ENCODE data around the gene SOX5. TPM values are rescaled to one million over a fixed set of nuclear protein-coding genes. Genes with fewer than 3 reads are reported as not detected.

The SOX5 gene
- total RNA-seq: 1 to 10 TPM; 1.3 to 9.6 (median 3.3) TPM

- Histone ChIP-seq H3K4me1 (peaks cover 0 to 4% of the 10 kb centered on the region in 2 donors), H3K9me3 (no peaks in the 10 kb centered on the region), H3K27ac (no peak within 1 kb of the TSS), H3K36me3 (no peaks in the 10 kb centered on the region), H3K27me3 (peaks cover 0 to 12% (median 11%) of the 10 kb centered on the region in 3 donors), H3K4me3 (peak within 1 kb of the TSS; percentile 47 to 59 (median 49))
- no peak for TF ChIP-seq POLR2A (IDR thresholded peaks at IDR 0.05)
- ATAC-seq (peak in 1 of 2 donors; percentile 39), DNase-seq (no peak)
- in situ Hi-C loops (cut with MboI; ENCODE audit: low sequenced_read_pairs in 4 of 4): no loop called here
- intact Hi-C loops (cut with DNase I; ENCODE audit: low total_unique reads): no loop called here
Measured at GRCh38 chr12:23949348-23950209, at the start of gene SOX5. TSS of gene SOX5 (minus strand) at chr12:23949670. CDS start at chr12:23949601, 69 bp downstream.

- ATAC-seq: no peak
- intact Hi-C loops (cut with DNase I; ENCODE audit: low total_unique reads): no loop called here
- TF ChIP-seq POLR2A (IDR thresholded peaks at IDR 0.05) (no peak), CTCF (IDR thresholded peaks at IDR 0.05 in 4 of 5, conservative IDR thresholded peaks at IDR 0.05 in 1 of 5) (no peak)
- Histone ChIP-seq H3K9me3 (no peaks in the 10 kb centered on the region), H3K27ac (no peak overlapping the region), H3K4me3 (no peak overlapping the region), H3K27me3 (no peaks in the 10 kb centered on the region), H3K4me1 (no peaks in the 10 kb centered on the region), H3K36me3 (no peaks in the 10 kb centered on the region)
- in situ Hi-C loops (cut with MboI; ENCODE audit: low sequenced_read_pairs in 4 of 4): no loop called here
- no peak for DNase-seq
Measured at GRCh38 chr12:23987046-23987445, 37.6 kb upstream of the SOX5 start.

GRCh38 chr12:23980826-23981225, 31.4 kb upstream of the SOX5 start:
- no peaks in the 10 kb centered on the region for H3K36me3 ChIP-seq
- ATAC-seq (no peak), DNase-seq (no peak)
- no peaks in the 10 kb centered on the region for H3K4me1 ChIP-seq
- intact Hi-C loops (cut with DNase I; ENCODE audit: low total_unique reads) (no loop called here), in situ Hi-C loops (cut with MboI; ENCODE audit: low sequenced_read_pairs in 4 of 4) (no loop called here)
- H3K27ac ChIP-seq: no peak overlapping the region
- no peak overlapping the region for H3K4me3 ChIP-seq
- H3K27me3 ChIP-seq: no peaks in the 10 kb centered on the region
- no peaks in the 10 kb centered on the region for H3K9me3 ChIP-seq
- TF ChIP-seq CTCF (IDR thresholded peaks at IDR 0.05 in 4 of 5, conservative IDR thresholded peaks at IDR 0.05 in 1 of 5) (no peak), POLR2A (IDR thresholded peaks at IDR 0.05) (no peak)

- Histone ChIP-seq H3K36me3 (no peaks in the 10 kb centered on the region), H3K9me3 (no peaks in the 10 kb centered on the region), H3K4me3 (no peak overlapping the region), H3K27me3 (no peaks in the 10 kb centered on the region), H3K27ac (no peak overlapping the region), H3K4me1 (no peaks in the 10 kb centered on the region)
- no peak for DNase-seq
- in situ Hi-C loops (cut with MboI; ENCODE audit: low sequenced_read_pairs in 4 of 4) (no loop called here), intact Hi-C loops (cut with DNase I; ENCODE audit: low total_unique reads) (no loop called here)
- ATAC-seq: no peak
- TF ChIP-seq POLR2A (IDR thresholded peaks at IDR 0.05): no peak
- TF ChIP-seq CTCF (IDR thresholded peaks at IDR 0.05 in 4 of 5, conservative IDR thresholded peaks at IDR 0.05 in 1 of 5): no peak
Measured at GRCh38 chr12:23964812-23965211, 15.3 kb upstream of the SOX5 start.

- Histone ChIP-seq H3K9me3 (no peaks in the 10 kb centered on the region), H3K27ac (no peak overlapping the region), H3K27me3 (no peaks in the 10 kb centered on the region), H3K4me3 (no peak overlapping the region), H3K4me1 (no peaks in the 10 kb centered on the region), H3K36me3 (no peaks in the 10 kb centered on the region)
- ATAC-seq (no peak), DNase-seq (no peak)
- in situ Hi-C loops (cut with MboI; ENCODE audit: low sequenced_read_pairs in 4 of 4) (no loop called here), intact Hi-C loops (cut with DNase I; ENCODE audit: low total_unique reads) (no loop called here)
- TF ChIP-seq CTCF (IDR thresholded peaks at IDR 0.05 in 4 of 5, conservative IDR thresholded peaks at IDR 0.05 in 1 of 5): no peak
- TF ChIP-seq POLR2A (IDR thresholded peaks at IDR 0.05): no peak
Measured at GRCh38 chr12:23959826-23960225, 10.4 kb upstream of the SOX5 start.

All from gastrocnemius medialis (tissue), 4 donors.